ENCODE results near the gene IGSF22. TPM values are rescaled to one million over a fixed set of nuclear protein-coding genes. Genes with fewer than 3 reads are reported as not detected.

Gene IGSF22
- total RNA-seq, 1 donor from 2014 or later = 1.4 TPM

GRCh38 chr11:18720808-18721560 is 5.0 kb downstream of the IGSF22 start:
- intact Hi-C loops (cut with DNase I) = loop anchor here (5.0 kb wide), 1 partner anchor 89 kb away; the partner anchor contains the start of gene SPTY2D1
- DNase-seq (ENCODE audit: missing footprints) = peak; percentile 90
- ATAC-seq = peak; percentile 96

- ATAC-seq = no peak
- DNase-seq (ENCODE audit: missing footprints) = no peak
- intact Hi-C loops (cut with DNase I) = loop anchor here (5.0 kb wide), 1 partner anchor 88 kb away; the partner anchor contains the start of gene SPTY2D1
Measured at GRCh38 chr11:18720091-18720807, 5.7 kb downstream of the IGSF22 start.

GRCh38 chr11:18715476-18715875 is 10.5 kb downstream of the IGSF22 start:
- DNase-seq (ENCODE audit: missing footprints) (no peak), ATAC-seq (no peak)
- intact Hi-C loops (cut with DNase I) = no loop called here

- no peak for DNase-seq (ENCODE audit: missing footprints)
- ATAC-seq = no peak
- intact Hi-C loops (cut with DNase I) = no loop called here
Measured at GRCh38 chr11:18714443-18714780, 11.6 kb downstream of the IGSF22 start.

GRCh38 chr11:18713646-18714442 is 12.1 kb downstream of the IGSF22 start:
- DNase-seq (ENCODE audit: missing footprints) = no peak
- ATAC-seq = no peak
- intact Hi-C loops (cut with DNase I) = no loop called here

- no peak for ATAC-seq
- no peak for DNase-seq (ENCODE audit: missing footprints)
- intact Hi-C loops (cut with DNase I) = no loop called here
Measured at GRCh38 chr11:18710545-18710944, 15.4 kb downstream of the IGSF22 start.

- ATAC-seq = no peak
- intact Hi-C loops (cut with DNase I) = loop anchor here (10.0 kb wide), 1 partner anchor 315 kb away; the partner anchor contains the start of gene LDHA
- DNase-seq (ENCODE audit: missing footprints) = no peak
Measured at GRCh38 chr11:18709414-18709813, 16.6 kb downstream of the IGSF22 start.

- DNase-seq (ENCODE audit: missing footprints) = no peak
- no peak for ATAC-seq
- intact Hi-C loops (cut with DNase I) = loop anchor here (10.0 kb wide), 1 partner anchor 313 kb away; the partner anchor contains the start of gene LDHA
Measured at GRCh38 chr11:18707811-18708340, 18.1 kb downstream of the IGSF22 start.

- intact Hi-C loops (cut with DNase I) = loop anchor here (10.0 kb wide), 1 partner anchor 312 kb away; the partner anchor contains the start of gene LDHA
- DNase-seq (ENCODE audit: missing footprints) = peak; percentile 74
- peak; percentile 51 for ATAC-seq
Measured at GRCh38 chr11:18706330-18707243, 19.4 kb downstream of the IGSF22 start.

- DNase-seq (ENCODE audit: missing footprints) = no peak
- ATAC-seq = peak; percentile 54
- intact Hi-C loops (cut with DNase I) = loop anchor here (10.0 kb wide), 1 partner anchor 311 kb away; the partner anchor contains the start of gene LDHA
Measured at GRCh38 chr11:18705651-18706281, 20.2 kb downstream of the IGSF22 start.

- peak; percentile 66 for ATAC-seq
- intact Hi-C loops (cut with DNase I) = loop anchor here (10.0 kb wide), 1 partner anchor 310 kb away; the partner anchor contains the start of gene LDHA
- no peak for DNase-seq (ENCODE audit: missing footprints)
Measured at GRCh38 chr11:18704698-18705097, 21.3 kb downstream of the IGSF22 start.

GRCh38 chr11:18704045-18704645 is 21.8 kb downstream of the IGSF22 start:
- ATAC-seq (no peak), DNase-seq (ENCODE audit: missing footprints) (no peak)
- intact Hi-C loops (cut with DNase I) = loop anchor here (10.0 kb wide), 1 partner anchor 309 kb away; the partner anchor contains the start of gene LDHA

GRCh38 chr11:18703001-18703763 is 22.8 kb downstream of the IGSF22 start:
- intact Hi-C loops (cut with DNase I) = loop anchor here (10.0 kb wide), 1 partner anchor 308 kb away; the partner anchor contains the start of gene LDHA
- DNase-seq (ENCODE audit: missing footprints) (no peak), ATAC-seq (peak; percentile 22)

GRCh38 chr11:18701614-18702216 is 24.3 kb downstream of the IGSF22 start:
- intact Hi-C loops (cut with DNase I) = loop anchor here (10.0 kb wide), 1 partner anchor 307 kb away; the partner anchor contains the start of gene LDHA
- DNase-seq (ENCODE audit: missing footprints) (no peak), ATAC-seq (no peak)

- ATAC-seq (no peak), DNase-seq (ENCODE audit: missing footprints) (no peak)
- intact Hi-C loops (cut with DNase I) = loop anchor here (10.0 kb wide), 1 partner anchor 306 kb away; the partner anchor contains the start of gene LDHA
Measured at GRCh38 chr11:18700872-18701271, 25.1 kb downstream of the IGSF22 start.

Measured in Right ventricle myocardium inferior (tissue), 1 donor.